Measurements from ENCODE around the gene MAD1L1. TPM values are rescaled to one million over a fixed set of nuclear protein-coding genes. Genes with fewer than 3 reads are reported as not detected.

MAD1L1 gene
- total and polyA plus RNA-seq, 2 of the 8 experiments (the other 6 are each of a cell fraction or from before 2014, with no cell fraction given): 40.4 to 44.6 TPM

DNA sequence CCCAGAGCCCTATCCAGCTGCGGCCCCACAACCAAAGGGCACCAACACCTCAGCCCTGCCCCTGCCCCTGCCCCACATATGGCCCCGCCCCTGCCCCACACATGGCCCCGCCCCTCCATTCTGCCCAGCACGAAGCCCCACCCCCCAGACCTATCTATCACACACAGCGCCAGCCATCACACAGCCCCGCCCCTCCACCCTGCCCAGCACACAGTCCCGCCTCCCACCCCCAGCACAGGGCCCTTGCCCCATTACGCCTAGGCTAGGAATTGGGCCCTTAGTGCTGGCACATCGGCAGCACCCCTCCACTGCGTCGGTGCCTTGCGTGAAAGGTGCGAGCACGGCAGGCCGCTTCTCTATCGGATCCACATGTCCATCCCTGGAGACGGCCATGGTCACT is 126.8 kb downstream of the MAD1L1 start:
- no peak overlapping the region for H3K27ac ChIP-seq (ENCODE audit: low read depth, low read length)
- no peak overlapping the region for H3K9ac ChIP-seq (replicated peaks in 1 of 4; ENCODE audit: extremely low read depth in 1 of 4, low read depth in 3 of 4, low read length in 3 of 4)
- no peak overlapping the region for H3K4me3 ChIP-seq (ENCODE audit: extremely low read depth in 1 of 4, insufficient read depth in 2 of 4, low read depth in 3 of 4, low read length in 4 of 4)
- no peak overlapping the region for H3K14ac ChIP-seq (ENCODE audit: insufficient read length)
- H3K4ac ChIP-seq (replicated peaks; ENCODE audit: insufficient read length, low read depth, low read length): no peak overlapping the region
- no peaks in the 10 kb centered on the region; a peak in 1 of 8 replicates for H3K36me3 ChIP-seq (ENCODE audit: control insufficient read depth in 2 of 4, insufficient read depth in 4 of 4, low read length in 3 of 4)
- CTCF ChIA-PET (ENCODE audit: partially characterized antibody): interaction anchor here (0.6 to 2.3 kb wide), 4 partner anchors 10 to 445 kb away, joined by 3 to 11 read pairs (median 4); no protein-coding TSS in a partner anchor
- H2AFZ ChIP-seq (ENCODE audit: low read length): no peak overlapping the region
- 0 out of 2 replicates have a peak overlapping the region, but pooled peaks have one; percentile 12 for H4K8ac ChIP-seq (ENCODE audit: extremely low read depth, insufficient read depth, low read length)
- FAIRE-seq (no peak), DNase-seq (ENCODE audit: low read depth in 1 of 2, low spot score in 2 of 2) (peak in 1 of 2 experiments; percentile 82)
- H3K56ac ChIP-seq (replicated peaks; ENCODE audit: insufficient read length, low read depth, low read length): no peak overlapping the region
- no peak overlapping the region for H4K5ac ChIP-seq (ENCODE audit: insufficient read length, low read depth, low read length)
- no peak overlapping the region for H2BK20ac ChIP-seq (ENCODE audit: low read length)
- no peak overlapping the region for H3K4me2 ChIP-seq (ENCODE audit: insufficient read depth in 1 of 2, low read depth in 2 of 2, low read length in 2 of 2)
- H2BK120ac ChIP-seq (replicated peaks; ENCODE audit: low read depth, low read length): no peak overlapping the region
- H3K27me3 ChIP-seq (replicated peaks in 1 of 4; ENCODE audit: control insufficient read depth in 3 of 4, extremely low read depth in 1 of 4, insufficient read depth in 3 of 4, low read length in 3 of 4): no peaks in the 10 kb centered on the region
- 0 out of 2 replicates have a peak overlapping the region, but pooled peaks have one; percentile 36 for H2BK15ac ChIP-seq (ENCODE audit: low read length)
- H2BK12ac ChIP-seq (ENCODE audit: low read depth, low read length): no peak overlapping the region; the same call in 1 of the 2 replicates
- peaks cover 6% of the 10 kb centered on the region; the same call in 1 of the 2 replicates for H3K23me2 ChIP-seq (ENCODE audit: low read depth, low read length)
- H2BK5ac ChIP-seq (ENCODE audit: low read depth, low read length): 0 out of 2 replicates have a peak overlapping the region, but pooled peaks have one; percentile 24
- POLR2A ChIA-PET (ENCODE audit: partially characterized antibody): no interaction called here
- peaks cover 0 to 37% (median 11%) of the 10 kb centered on the region in 4 experiments; a peak in 6 of 7 replicates for H3K4me1 ChIP-seq (replicated peaks in 1 of 4; ENCODE audit: control insufficient read depth in 3 of 4, insufficient read depth in 4 of 4, low read length in 3 of 4)
- H3K18ac ChIP-seq (ENCODE audit: extremely low read depth, low read length): peak overlapping the region; percentile 36; the same call in 1 of the 2 replicates
- TF ChIP-seq SIRT6 (IDR thresholded peaks at IDR 0.05; ENCODE audit: low read length) (no peak), EGR1 (IDR thresholded peaks at IDR 0.05; ENCODE audit: borderline replicate concordance, low read depth, low read length) (no peak), YY1 (IDR thresholded peaks at IDR 0.05; ENCODE audit: low read depth, low read length) (no peak), SRF (IDR thresholded peaks at IDR 0.05; ENCODE audit: low read depth, low read length) (no peak), BRCA1 (IDR thresholded peaks at IDR 0.05; ENCODE audit: low read depth, low read length) (no peak), RAD21 (IDR thresholded peaks at IDR 0.05 in 1 of 2, conservative IDR thresholded peaks at IDR 0.05 in 1 of 2; ENCODE audit: low read depth in 2 of 2, low read length in 2 of 2) (no peak), HDAC6 (IDR thresholded peaks at IDR 0.05; ENCODE audit: low read depth, low read length) (no peak), RNF2 (IDR thresholded peaks at IDR 0.05; ENCODE audit: borderline replicate concordance, low read depth, low read length, missing control alignments, poor library complexity, severe bottlenecking) (no peak), CREB1 (IDR thresholded peaks at IDR 0.05) (no peak)
- TF ChIP-seq, protein P1, sequence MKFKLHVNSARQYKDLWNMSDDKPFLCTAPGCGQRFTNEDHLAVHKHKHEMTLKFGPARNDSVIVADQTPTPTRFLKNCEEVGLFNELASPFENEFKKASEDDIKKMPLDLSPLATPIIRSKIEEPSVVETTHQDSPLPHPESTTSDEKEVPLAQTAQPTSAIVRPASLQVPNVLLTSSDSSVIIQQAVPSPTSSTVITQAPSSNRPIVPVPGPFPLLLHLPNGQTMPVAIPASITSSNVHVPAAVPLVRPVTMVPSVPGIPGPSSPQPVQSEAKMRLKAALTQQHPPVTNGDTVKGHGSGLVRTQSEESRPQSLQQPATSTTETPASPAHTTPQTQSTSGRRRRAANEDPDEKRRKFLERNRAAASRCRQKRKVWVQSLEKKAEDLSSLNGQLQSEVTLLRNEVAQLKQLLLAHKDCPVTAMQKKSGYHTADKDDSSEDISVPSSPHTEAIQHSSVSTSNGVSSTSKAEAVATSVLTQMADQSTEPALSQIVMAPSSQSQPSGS (IDR thresholded peaks at IDR 0.05; ENCODE audit: low read length): no peak
- H3K23ac ChIP-seq (ENCODE audit: insufficient read length): no peak overlapping the region
- H4K91ac ChIP-seq (replicated peaks; ENCODE audit: insufficient read length, low read length): peak overlapping the region; percentile 49
- no peak overlapping the region; the same call in 1 of the 2 replicates for H2AK5ac ChIP-seq (ENCODE audit: low read depth, low read length)
- H3K79me1 ChIP-seq (ENCODE audit: low read depth, low read length): peaks cover 11% of the 10 kb centered on the region
- H3K9me3 ChIP-seq (ENCODE audit: insufficient read depth in 2 of 2, low read depth in 1 of 2, low read length in 1 of 2): no peaks in the 10 kb centered on the region
- H3K79me2 ChIP-seq (ENCODE audit: control insufficient read depth in 1 of 2, insufficient read depth in 2 of 2, low read length in 2 of 2): peaks cover 0 to 11% of the 10 kb centered on the region in 2 experiments; a peak in 1 of 4 replicates
- H4K20me1 ChIP-seq (replicated peaks in 1 of 2; ENCODE audit: control insufficient read depth in 1 of 2, insufficient read depth in 2 of 2, low read length in 2 of 2): peaks cover 0 to 8% of the 10 kb centered on the region in 2 experiments
- 80% methylated on average over 11 of the region's 17 CpGs; no CpG with 5 or more reads in 1 of the 2 experiments for WGBS, 2 experiments (ENCODE audit: extremely low coverage in 1 of 2, insufficient coverage in 1 of 2, insufficient read length in 1 of 2, insufficient replicate concordance in 2 of 2, low coverage in 1 of 2, low lambda C conversion rate in 2 of 2, missing lambda C conversion rate in 1 of 2)
